NT2/D1 (cell line): ENCODE measurements around the gene MYO7B.

ENCODE experiments used
- SUZ12 ChIP-seq: IDR thresholded peaks from 2 replicates; pipeline ENCODE4 v1.6.1; 2011; ENCODE audit not compliant: insufficient read length, insufficient read depth; ENCODE audit errors: extremely low read depth
- YY1 ChIP-seq: IDR thresholded peaks from 2 replicates; pipeline ENCODE4 v1.6.1; 2011; ENCODE audit not compliant: insufficient read length, insufficient read depth
- ZNF274 ChIP-seq: IDR thresholded peaks from 2 replicates; pipeline ENCODE4 v1.6.1; 2011; ENCODE audit warnings: mild to moderate bottlenecking, low read depth, low read length

- TF ChIP-seq ZNF274 (no peak), SUZ12 (no peak), YY1 (no peak)
These were observed 94.2 kb downstream of the MYO7B start for GRCh38 chr2:127629637-127630036.
